Nephron (organoid): ENCODE measurements around the gene GPC5.
A peak's percentile ranks its signal among the peaks of the same experiment; 100 is the strongest.

Experiments
- H3K27ac Mint-ChIP-seq, 3 experiments: 2 replicates each; pipeline ENCODE4 v1.8.0; 2020; ENCODE audit warnings: mixed read lengths in 3 of 3, mild to moderate bottlenecking in 2 of 3, moderate library complexity in 1 of 3
- H3K27me3 Mint-ChIP-seq: 2 replicates; pipeline ENCODE4 v1.8.0; 2021; ENCODE audit warnings: low read depth, mild to moderate bottlenecking, moderate library complexity, mixed read lengths
- H3K36me3 Mint-ChIP-seq: 2 replicates; pipeline ENCODE4 v1.8.0; 2020; ENCODE audit warnings: low read depth, mixed read lengths
- H3K4me1 Mint-ChIP-seq: 2 replicates; pipeline ENCODE4 v1.8.0; 2020; ENCODE audit warnings: mixed read lengths
- H3K4me3 Mint-ChIP-seq, 3 experiments: 2 replicates each; pipeline ENCODE4 v1.8.0; 2020; ENCODE audit warnings: mild to moderate bottlenecking in 3 of 3, mixed read lengths in 3 of 3, moderate library complexity in 2 of 3
- H3K9me3 Mint-ChIP-seq: 2 replicates; pipeline ENCODE4 v1.8.0; 2020; ENCODE audit warnings: mixed read lengths
- TF ChIP-seq, protein P1 (sequence below), 3 experiments: fragments of 200-600 bp; sonication (generic); IDR thresholded peaks; one replicate each; pipeline ENCODE4 v1.5.0; 2021; ENCODE audit warnings: antibody characterized with exemption in 3 of 3; ENCODE audit not compliant: unreplicated experiment in 3 of 3

The GPC5 gene

DNA sequence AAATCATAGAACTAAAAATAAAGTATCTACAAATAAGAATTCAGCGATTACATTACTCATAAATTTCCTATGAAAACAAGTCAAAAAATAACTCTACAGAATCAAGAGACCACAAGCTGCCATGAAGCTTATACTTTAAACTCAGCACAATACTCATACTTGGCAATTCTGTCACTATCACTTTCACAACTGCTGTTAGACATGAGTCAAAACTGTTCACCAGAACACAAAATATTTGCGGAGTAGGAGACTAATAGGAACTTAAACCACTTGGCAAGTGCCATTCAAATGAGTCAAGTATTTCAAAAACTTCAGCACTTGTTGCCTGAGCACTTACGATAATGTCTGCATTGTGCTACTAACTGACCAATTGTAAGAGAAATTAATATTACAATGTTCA lies 1440.4 kb downstream of the GPC5 start:
- Mint-ChIP-seq H3K27ac (no peak overlapping the region), H3K4me1 (peaks cover 7% of the 10 kb centered on the region), H3K27me3 (no peaks in the 10 kb centered on the region), H3K36me3 (no peaks in the 10 kb centered on the region), H3K4me3 (no peak overlapping the region), H3K9me3 (peaks cover 3% of the 10 kb centered on the region)
- TF ChIP-seq, protein P1, sequence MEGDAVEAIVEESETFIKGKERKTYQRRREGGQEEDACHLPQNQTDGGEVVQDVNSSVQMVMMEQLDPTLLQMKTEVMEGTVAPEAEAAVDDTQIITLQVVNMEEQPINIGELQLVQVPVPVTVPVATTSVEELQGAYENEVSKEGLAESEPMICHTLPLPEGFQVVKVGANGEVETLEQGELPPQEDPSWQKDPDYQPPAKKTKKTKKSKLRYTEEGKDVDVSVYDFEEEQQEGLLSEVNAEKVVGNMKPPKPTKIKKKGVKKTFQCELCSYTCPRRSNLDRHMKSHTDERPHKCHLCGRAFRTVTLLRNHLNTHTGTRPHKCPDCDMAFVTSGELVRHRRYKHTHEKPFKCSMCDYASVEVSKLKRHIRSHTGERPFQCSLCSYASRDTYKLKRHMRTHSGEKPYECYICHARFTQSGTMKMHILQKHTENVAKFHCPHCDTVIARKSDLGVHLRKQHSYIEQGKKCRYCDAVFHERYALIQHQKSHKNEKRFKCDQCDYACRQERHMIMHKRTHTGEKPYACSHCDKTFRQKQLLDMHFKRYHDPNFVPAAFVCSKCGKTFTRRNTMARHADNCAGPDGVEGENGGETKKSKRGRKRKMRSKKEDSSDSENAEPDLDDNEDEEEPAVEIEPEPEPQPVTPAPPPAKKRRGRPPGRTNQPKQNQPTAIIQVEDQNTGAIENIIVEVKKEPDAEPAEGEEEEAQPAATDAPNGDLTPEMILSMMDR (IDR thresholded peaks at IDR 0.05; ENCODE audit: unreplicated experiment in 3 of 3) = no peak

DNA sequence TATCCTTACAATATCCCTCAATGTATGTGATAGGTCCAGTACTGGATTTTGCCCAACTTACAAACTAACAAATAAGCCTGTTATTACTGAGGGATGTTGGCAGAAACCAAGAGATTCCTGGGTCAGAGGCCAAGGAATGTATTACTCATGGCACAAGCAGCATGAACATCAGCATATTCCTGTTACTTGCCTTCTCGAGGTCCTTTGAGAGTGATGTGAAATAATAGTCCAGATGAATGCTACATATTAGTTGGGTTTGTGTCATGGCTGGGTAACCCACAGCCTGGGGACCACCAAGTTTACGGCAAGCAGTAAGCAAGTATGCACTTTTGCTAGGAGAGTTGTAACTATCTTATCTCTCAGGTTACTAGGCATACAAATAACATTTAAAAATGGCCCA lies 1443.7 kb downstream of the GPC5 start:
- no peaks in the 10 kb centered on the region for H3K27me3 Mint-ChIP-seq
- no peak overlapping the region for H3K4me3 Mint-ChIP-seq
- H3K4me1 Mint-ChIP-seq = peaks cover 10% of the 10 kb centered on the region
- TF ChIP-seq, protein P1 (IDR thresholded peaks at IDR 0.05; ENCODE audit: unreplicated experiment in 3 of 3) = no peak
- H3K27ac Mint-ChIP-seq = no peak overlapping the region
- H3K36me3 Mint-ChIP-seq = no peaks in the 10 kb centered on the region
- H3K9me3 Mint-ChIP-seq = peaks cover under 1% of the 10 kb centered on the region

DNA sequence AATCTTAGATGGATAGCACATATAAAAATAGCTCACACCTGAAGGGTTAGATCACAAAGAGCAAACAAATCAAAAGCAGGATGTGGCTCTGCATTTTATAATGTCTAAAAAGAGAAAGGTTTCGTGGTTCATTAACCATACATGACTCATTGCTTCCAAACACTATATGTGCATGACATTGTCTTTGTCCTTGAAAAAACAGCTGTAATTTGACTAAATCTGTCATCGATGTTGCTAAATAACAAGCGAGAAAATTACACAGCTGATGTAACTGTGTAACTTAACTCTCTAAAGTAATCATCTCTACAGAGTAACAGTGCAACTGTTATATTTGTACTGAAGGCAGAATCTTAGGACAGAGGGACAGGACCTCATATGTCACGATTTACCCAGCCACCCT lies 1445.1 kb downstream of the GPC5 start:
- TF ChIP-seq, protein P1 (IDR thresholded peaks at IDR 0.05; ENCODE audit: unreplicated experiment in 3 of 3) = no peak
- Mint-ChIP-seq H3K27me3 (no peaks in the 10 kb centered on the region), H3K27ac (peak overlapping the region in 2 of 3 experiments; percentile 8 to 59), H3K36me3 (no peaks in the 10 kb centered on the region), H3K9me3 (no peaks in the 10 kb centered on the region), H3K4me3 (no peak overlapping the region), H3K4me1 (peaks cover 10% of the 10 kb centered on the region)

DNA sequence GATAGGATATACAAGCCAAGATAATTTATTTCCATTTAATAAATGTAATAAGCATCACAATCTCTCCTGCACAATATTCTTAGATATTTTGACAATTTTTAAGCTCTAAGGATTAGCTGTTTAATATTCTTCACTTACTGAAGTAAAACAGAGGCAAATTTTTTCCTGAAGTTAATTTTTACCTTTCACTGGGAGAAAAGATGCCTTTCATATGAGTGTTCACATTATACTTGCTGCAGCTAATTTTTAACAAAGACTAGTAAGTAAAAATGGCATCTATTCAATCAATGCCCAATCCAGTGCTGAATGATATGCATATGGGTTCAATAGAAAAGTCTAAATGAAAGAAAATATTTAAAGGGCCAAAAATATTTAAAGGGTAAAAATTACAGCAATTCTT lies 1451.0 kb downstream of the GPC5 start:
- H3K27ac Mint-ChIP-seq = peak overlapping the region in 2 of 3 experiments; percentile 35 to 74
- TF ChIP-seq, protein P1 (IDR thresholded peaks at IDR 0.05; ENCODE audit: unreplicated experiment in 3 of 3) = no peak
- no peaks in the 10 kb centered on the region for H3K9me3 Mint-ChIP-seq
- no peaks in the 10 kb centered on the region for H3K27me3 Mint-ChIP-seq
- H3K4me3 Mint-ChIP-seq = no peak overlapping the region
- no peaks in the 10 kb centered on the region for H3K4me1 Mint-ChIP-seq
- no peaks in the 10 kb centered on the region for H3K36me3 Mint-ChIP-seq

DNA sequence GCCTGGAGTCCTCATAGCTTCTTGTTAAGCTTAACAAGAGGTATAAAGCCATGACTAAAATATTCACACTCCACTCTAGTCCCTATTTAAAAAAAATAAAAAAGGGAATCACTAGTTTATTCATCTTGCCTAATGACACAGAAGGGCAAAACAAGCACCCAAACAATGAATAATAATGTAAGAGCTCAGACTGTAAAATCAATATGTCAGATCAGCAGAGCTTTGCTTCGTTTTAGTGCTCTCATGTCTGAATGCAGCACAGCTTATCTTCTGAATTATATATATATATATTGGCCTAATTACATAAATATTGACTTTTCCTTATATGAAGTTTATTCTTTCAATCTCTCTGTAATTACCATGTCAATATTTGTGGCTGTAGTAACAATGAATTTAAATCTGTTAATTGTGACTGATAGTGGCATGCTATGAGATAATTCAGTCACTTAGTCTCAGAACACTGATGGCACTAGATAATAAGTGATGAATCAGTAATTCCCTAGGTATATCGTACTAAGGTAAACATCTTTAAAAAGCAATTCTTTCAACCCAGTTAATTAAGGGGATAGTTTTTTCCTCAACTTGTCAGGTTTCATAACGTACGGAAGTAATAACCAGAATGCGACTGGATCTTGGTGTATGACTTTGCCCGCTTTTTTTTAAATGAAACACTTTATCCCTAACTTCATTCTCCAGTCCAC lies 1466.3 kb downstream of the GPC5 start:
- Mint-ChIP-seq H3K4me1 (no peaks in the 10 kb centered on the region), H3K36me3 (no peaks in the 10 kb centered on the region), H3K27me3 (no peaks in the 10 kb centered on the region), H3K9me3 (no peaks in the 10 kb centered on the region), H3K27ac (no peak overlapping the region), H3K4me3 (no peak overlapping the region)
- TF ChIP-seq, protein P1 (IDR thresholded peaks at IDR 0.05; ENCODE audit: unreplicated experiment in 3 of 3) = no peak

DNA sequence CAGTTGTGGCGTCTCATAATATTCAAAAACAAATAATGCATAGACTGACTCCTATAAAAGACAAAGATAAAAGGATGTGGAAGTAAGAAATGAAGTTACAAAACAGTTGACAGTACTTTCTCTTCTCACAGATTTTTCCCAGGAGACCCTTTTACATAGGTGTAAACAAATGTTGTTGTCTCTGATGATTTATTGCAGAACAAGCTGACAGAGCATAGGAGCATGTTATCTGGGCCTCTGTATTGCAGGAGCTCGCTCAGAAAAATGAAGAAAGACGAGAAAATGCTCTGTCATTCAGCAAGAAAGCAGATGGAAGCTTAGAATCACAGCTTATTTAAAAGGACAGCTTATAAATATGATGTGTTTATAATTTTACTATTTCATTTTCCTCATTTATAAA lies 1474.6 kb downstream of the GPC5 start:
- no peak overlapping the region for H3K27ac Mint-ChIP-seq
- no peaks in the 10 kb centered on the region for H3K36me3 Mint-ChIP-seq
- H3K4me1 Mint-ChIP-seq = peaks cover 4% of the 10 kb centered on the region
- no peaks in the 10 kb centered on the region for H3K9me3 Mint-ChIP-seq
- no peak overlapping the region for H3K4me3 Mint-ChIP-seq
- no peaks in the 10 kb centered on the region for H3K27me3 Mint-ChIP-seq
- TF ChIP-seq, protein P1 (IDR thresholded peaks at IDR 0.05; ENCODE audit: unreplicated experiment in 3 of 3) = no peak
